ENCODE data around the gene PTPN22.

Gene PTPN22

GRCh38 chr1:113874012-113874879, 2.7 kb upstream of the PTPN22 start:
- no peaks in the 10 kb centered on the region for H3K27me3 ChIP-seq
- peak; percentile 11 for TF ChIP-seq CTCF (IDR thresholded peaks at IDR 0.05)
- H3K9me3 ChIP-seq, result no peaks in the 10 kb centered on the region
- H3K36me3 ChIP-seq, result no peaks in the 10 kb centered on the region
- H3K27ac ChIP-seq, result peak overlapping the region; percentile 92
- H3K4me3 ChIP-seq (ENCODE audit: low read depth in 1 of 2, low read length in 1 of 2), result no peak overlapping the region
- H3K4me1 ChIP-seq (ENCODE audit: control insufficient read depth in 1 of 2, insufficient read depth in 1 of 2, low read depth in 1 of 2, low read length in 1 of 2), result peaks cover 53 to 55% of the 10 kb centered on the region in 2 experiments

- peak overlapping the region; percentile 63 to 72 for H3K4me3 ChIP-seq (ENCODE audit: low read depth in 1 of 2, low read length in 1 of 2)
- no peaks in the 10 kb centered on the region for H3K36me3 ChIP-seq
- H3K9me3 ChIP-seq, result no peaks in the 10 kb centered on the region
- H3K27ac ChIP-seq, result peak overlapping the region; percentile 92
- H3K4me1 ChIP-seq (ENCODE audit: control insufficient read depth in 1 of 2, insufficient read depth in 1 of 2, low read depth in 1 of 2, low read length in 1 of 2), result peaks cover 72 to 74% of the 10 kb centered on the region in 2 experiments
- no peak for TF ChIP-seq CTCF (IDR thresholded peaks at IDR 0.05)
- no peaks in the 10 kb centered on the region for H3K27me3 ChIP-seq
Measured at GRCh38 chr1:113872219-113872935, 865 bp upstream of the PTPN22 start.

- no peaks in the 10 kb centered on the region for H3K27me3 ChIP-seq
- no peaks in the 10 kb centered on the region for H3K36me3 ChIP-seq
- H3K27ac ChIP-seq, result peak overlapping the region; percentile 92
- peaks cover 83 to 85% of the 10 kb centered on the region in 2 experiments for H3K4me1 ChIP-seq (ENCODE audit: control insufficient read depth in 1 of 2, insufficient read depth in 1 of 2, low read depth in 1 of 2, low read length in 1 of 2)
- peak overlapping the region; percentile 63 to 72 for H3K4me3 ChIP-seq (ENCODE audit: low read depth in 1 of 2, low read length in 1 of 2)
- H3K9me3 ChIP-seq, result no peaks in the 10 kb centered on the region
- TF ChIP-seq CTCF (IDR thresholded peaks at IDR 0.05), result no peak
Measured at GRCh38 chr1:113870778-113871177, 734 bp downstream of the PTPN22 start.

- no peak overlapping the region for H3K4me3 ChIP-seq (ENCODE audit: low read depth in 1 of 2, low read length in 1 of 2)
- no peak for TF ChIP-seq CTCF (IDR thresholded peaks at IDR 0.05)
- H3K27ac ChIP-seq, result peak overlapping the region; percentile 92
- H3K4me1 ChIP-seq (ENCODE audit: control insufficient read depth in 1 of 2, insufficient read depth in 1 of 2, low read depth in 1 of 2, low read length in 1 of 2), result peaks cover 71 to 72% of the 10 kb centered on the region in 2 experiments
- H3K36me3 ChIP-seq, result no peaks in the 10 kb centered on the region
- H3K9me3 ChIP-seq, result no peaks in the 10 kb centered on the region
- no peaks in the 10 kb centered on the region for H3K27me3 ChIP-seq
Measured at GRCh38 chr1:113868387-113869083, 3.0 kb downstream of the PTPN22 start.

- Histone ChIP-seq H3K4me3 (ENCODE audit: low read depth in 1 of 2, low read length in 1 of 2) (no peak overlapping the region), H3K4me1 (ENCODE audit: control insufficient read depth in 1 of 2, insufficient read depth in 1 of 2, low read depth in 1 of 2, low read length in 1 of 2) (peaks cover 53 to 66% of the 10 kb centered on the region in 2 experiments)
Measured at GRCh38 chr1:113861641-113862040, 9.9 kb downstream of the PTPN22 start.

More at GRCh38 chr1:113861641-113862040, 9.9 kb downstream of the PTPN22 start:
- Histone ChIP-seq H3K27me3 (no peaks in the 10 kb centered on the region), H3K9me3 (no peaks in the 10 kb centered on the region), H3K36me3 (peaks cover 5% of the 10 kb centered on the region), H3K27ac (peak overlapping the region; percentile 81)
- TF ChIP-seq CTCF (IDR thresholded peaks at IDR 0.05), result no peak
